Stimulated activated CD4-positive, alpha-beta T cell treated with anti-CD3 and anti-CD28 coated beads, Interleukin-4, amount 100 ng/mL, for 48 hours (primary cell): ENCODE results near the gene NFIB.

Experiments
- DNase-seq, 2 donors: peaks; one replicate each; pipeline ENCODE4 v3.0.0-alpha.2; 2020; ENCODE audit warnings: low read depth in 2 of 2

The NFIB gene

GRCh38 chr9:14246951-14247350 is 67.0 kb downstream of the NFIB start:
- DNase-seq, result no peak

GRCh38 chr9:14245901-14246525 is 67.9 kb downstream of the NFIB start:
- no peak for DNase-seq

- DNase-seq, result no peak
These were observed 70.4 kb downstream of the NFIB start for GRCh38 chr9:14243514-14244042.

GRCh38 chr9:14242150-14242805 is 71.7 kb downstream of the NFIB start:
- no peak for DNase-seq

GRCh38 chr9:14240537-14240936 is 73.4 kb downstream of the NFIB start:
- DNase-seq, result no peak

GRCh38 chr9:14238518-14238917 is 75.4 kb downstream of the NFIB start:
- DNase-seq, result no peak

- no peak for DNase-seq
These were observed 75.9 kb downstream of the NFIB start for GRCh38 chr9:14238079-14238478.

GRCh38 chr9:14236591-14236990 is 77.3 kb downstream of the NFIB start:
- DNase-seq, result no peak

GRCh38 chr9:14232111-14232510 is 81.8 kb downstream of the NFIB start:
- no peak for DNase-seq

- DNase-seq, result no peak
These were observed 82.5 kb downstream of the NFIB start for GRCh38 chr9:14231196-14231990.

GRCh38 chr9:14228602-14229001 is 85.3 kb downstream of the NFIB start:
- DNase-seq, result no peak

- no peak for DNase-seq
These were observed 86.9 kb downstream of the NFIB start for GRCh38 chr9:14226855-14227532.

GRCh38 chr9:14223081-14223480 is 90.9 kb downstream of the NFIB start:
- no peak for DNase-seq

- DNase-seq, result no peak
These were observed 91.6 kb downstream of the NFIB start for GRCh38 chr9:14222149-14222835.

GRCh38 chr9:14221558-14221957 is 92.4 kb downstream of the NFIB start:
- no peak for DNase-seq

- DNase-seq, result no peak
These were observed 92.8 kb downstream of the NFIB start for GRCh38 chr9:14221119-14221518.

GRCh38 chr9:14220256-14220655 is 93.7 kb downstream of the NFIB start:
- no peak for DNase-seq

- DNase-seq, result no peak
These were observed 94.1 kb downstream of the NFIB start for GRCh38 chr9:14219850-14220249.

GRCh38 chr9:14218253-14218652 is 95.7 kb downstream of the NFIB start:
- DNase-seq, result no peak

GRCh38 chr9:14216612-14217194 is 97.2 kb downstream of the NFIB start:
- no peak for DNase-seq

- no peak for DNase-seq
These were observed 98.3 kb downstream of the NFIB start for GRCh38 chr9:14215614-14216013.
